ENCODE measurements around the gene ARRB1.
"Not testable (repeated sequence)": the region's sequence is repeated elsewhere in the genome, so short reads cannot be mapped to it uniquely, and the experiment has no call there.

ARRB1 gene

GRCh38 chr11:75274716-75275115, 76.7 kb downstream of the ARRB1 start:
- DNase-seq (ENCODE audit: low read depth in 2 of 2) = not testable (repeated sequence)

GRCh38 chr11:75273411-75274391, 77.8 kb downstream of the ARRB1 start:
- DNase-seq (ENCODE audit: low read depth in 2 of 2) = no peak

GRCh38 chr11:75272821-75273301, 78.6 kb downstream of the ARRB1 start:
- no peak for DNase-seq (ENCODE audit: low read depth in 2 of 2)

DNA sequence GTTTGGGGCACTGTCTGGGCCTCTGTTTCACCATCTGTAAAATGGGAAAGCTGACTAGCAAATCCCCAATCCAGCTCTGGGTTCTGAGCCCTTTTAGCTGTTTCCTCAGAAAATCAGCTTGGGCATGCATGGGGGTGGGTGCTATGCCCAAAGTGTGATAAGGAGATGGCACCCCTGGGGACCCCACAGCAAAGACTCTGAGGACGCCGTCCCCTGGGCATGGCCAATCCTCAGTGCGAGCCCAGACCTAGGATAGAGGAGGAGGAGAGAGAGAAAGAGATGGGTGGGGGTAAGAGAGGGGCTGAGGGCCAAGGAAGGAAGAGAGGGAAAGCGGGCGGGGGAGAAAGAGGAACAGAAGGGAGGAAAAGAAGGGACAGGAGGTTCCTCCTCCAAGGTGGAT, 79.1 kb downstream of the ARRB1 start:
- DNase-seq (ENCODE audit: low read depth in 2 of 2) = no peak

GRCh38 chr11:75271730-75272129, 79.7 kb downstream of the ARRB1 start:
- no peak for DNase-seq (ENCODE audit: low read depth in 2 of 2)

DNA sequence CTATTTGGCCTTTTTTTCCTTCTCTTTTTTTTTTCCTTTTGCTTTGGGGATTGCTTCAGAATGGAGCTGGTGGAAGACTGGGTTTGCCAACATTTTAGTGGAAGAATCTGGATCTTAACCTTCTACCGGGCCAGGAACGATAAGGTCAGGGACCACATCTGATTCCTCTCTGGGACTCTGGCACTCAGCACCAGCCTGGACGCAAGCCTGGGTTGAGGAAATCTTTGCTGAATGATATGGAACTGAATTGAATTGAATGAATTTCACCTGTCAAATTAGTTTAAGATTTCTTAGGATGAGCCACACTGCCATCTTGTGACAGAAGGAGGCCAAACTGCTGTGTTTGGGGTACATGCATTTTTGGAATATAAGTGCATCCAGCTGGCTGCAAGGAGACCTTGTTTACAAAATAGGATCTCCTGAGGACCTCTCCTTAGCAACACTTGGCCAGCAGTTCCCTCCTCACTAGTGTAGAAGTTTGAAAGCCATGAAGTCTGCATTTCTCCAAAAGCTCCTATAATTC, 80.5 kb downstream of the ARRB1 start:
- DNase-seq (ENCODE audit: low read depth in 2 of 2) = no peak

- DNase-seq (ENCODE audit: low read depth in 2 of 2) = no peak
Observed at GRCh38 chr11:75269896-75270295, 81.6 kb downstream of the ARRB1 start.

- DNase-seq (ENCODE audit: low read depth in 2 of 2) = no peak
Observed at GRCh38 chr11:75269367-75269660, 82.1 kb downstream of the ARRB1 start.

GRCh38 chr11:75268626-75269366, 82.7 kb downstream of the ARRB1 start:
- DNase-seq (ENCODE audit: low read depth in 2 of 2) = no peak

GRCh38 chr11:75267171-75267970, 84.1 kb downstream of the ARRB1 start:
- no peak for DNase-seq (ENCODE audit: low read depth in 2 of 2)

DNA sequence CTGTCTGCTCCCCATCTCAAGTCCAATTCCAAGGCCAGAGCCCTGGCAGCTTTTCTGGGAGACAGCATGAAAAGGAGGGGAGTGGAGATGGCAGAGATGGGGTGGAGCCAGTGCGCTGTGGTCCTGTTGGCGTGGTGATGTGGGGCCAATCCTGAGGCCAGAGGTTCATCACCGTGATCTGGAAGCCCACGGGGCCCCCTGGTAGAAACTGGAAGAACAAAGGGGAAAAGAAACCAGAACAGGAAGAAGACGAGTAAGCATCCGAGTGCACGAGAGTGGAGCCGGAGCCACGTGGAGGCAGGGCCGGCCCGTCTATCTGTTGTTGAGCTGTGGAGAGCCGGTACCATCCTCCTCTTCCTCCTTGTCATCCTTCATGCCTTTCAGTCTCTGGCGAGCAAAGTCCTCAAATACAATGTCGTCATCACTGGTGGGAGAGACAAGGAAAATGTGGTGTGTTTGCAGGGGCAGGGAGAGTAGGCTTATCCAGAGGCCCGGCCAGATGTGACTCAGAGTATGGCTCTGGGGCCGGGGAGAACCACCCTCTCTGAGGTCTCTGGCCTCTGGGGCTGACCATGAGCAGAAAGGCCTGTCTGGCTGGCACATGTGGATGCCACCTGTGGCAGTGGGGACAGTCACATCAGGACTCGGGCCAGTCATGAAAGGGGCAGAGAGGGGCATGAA, 85.5 kb downstream of the ARRB1 start:
- no peak for DNase-seq (ENCODE audit: low read depth in 2 of 2)

DNA sequence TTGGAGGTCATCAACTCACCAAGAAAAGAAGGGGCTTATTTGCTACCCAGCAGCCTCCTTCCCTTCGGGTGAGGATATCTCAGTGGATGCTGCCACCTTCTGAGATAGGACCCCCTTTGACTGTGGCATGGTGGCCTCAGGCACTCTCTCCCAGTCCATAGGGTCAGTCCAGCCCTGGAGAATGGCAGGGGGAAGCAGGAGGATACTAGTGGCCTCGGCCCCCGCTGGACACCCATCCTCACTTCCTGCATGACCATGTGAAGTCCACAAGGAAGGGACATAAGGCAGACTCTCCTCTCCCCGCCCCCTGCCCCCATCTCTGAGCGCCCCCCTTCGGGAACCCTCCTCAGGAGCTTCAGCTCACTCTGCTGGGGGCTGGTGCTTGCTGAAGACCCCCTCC, 86.5 kb downstream of the ARRB1 start:
- no peak for DNase-seq (ENCODE audit: low read depth in 2 of 2)

DNA sequence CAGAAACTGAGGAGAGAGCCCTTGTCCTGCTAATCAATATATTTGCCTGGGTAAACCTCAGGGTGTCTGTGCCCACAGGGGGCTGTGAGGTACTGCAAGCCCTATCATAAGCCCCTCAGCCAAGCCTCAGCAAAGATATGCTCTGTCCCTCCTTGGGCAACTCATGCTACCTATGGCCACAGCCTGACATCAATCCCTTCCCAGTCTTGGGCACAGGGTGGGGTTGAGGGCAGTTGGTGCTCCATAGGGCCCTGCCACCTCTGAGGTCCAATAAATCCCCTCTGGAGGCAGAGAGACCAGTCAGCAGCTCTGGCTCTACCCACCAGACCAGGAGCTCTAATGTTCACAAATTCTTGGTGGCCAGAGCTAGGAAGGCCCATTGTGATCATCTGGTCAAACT, 87.1 kb downstream of the ARRB1 start:
- DNase-seq (ENCODE audit: low read depth in 2 of 2) = no peak

DNA sequence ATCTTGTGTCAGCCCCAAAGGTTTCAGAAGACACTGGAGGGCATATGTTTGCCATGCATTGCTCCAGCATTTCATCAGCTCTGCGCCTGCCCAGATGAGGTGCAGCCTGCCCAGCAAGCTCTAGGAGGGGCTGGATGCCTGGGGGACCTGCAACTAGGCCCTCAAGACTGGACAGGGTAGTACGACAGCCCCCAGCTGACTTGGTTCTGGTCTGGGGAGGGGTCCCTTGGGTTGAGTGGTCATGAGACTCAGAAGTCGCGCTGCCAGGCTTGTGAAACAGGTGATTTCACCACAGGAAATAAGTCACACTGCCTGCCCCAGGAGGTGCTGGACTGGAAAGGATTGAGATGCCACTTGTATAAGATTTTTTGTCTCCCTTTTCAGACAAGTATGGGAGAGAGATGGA, 87.5 kb downstream of the ARRB1 start:
- no peak for DNase-seq (ENCODE audit: low read depth in 2 of 2)

- no peak for DNase-seq (ENCODE audit: low read depth in 2 of 2)
Observed at GRCh38 chr11:75262961-75263852, 88.3 kb downstream of the ARRB1 start.

DNA sequence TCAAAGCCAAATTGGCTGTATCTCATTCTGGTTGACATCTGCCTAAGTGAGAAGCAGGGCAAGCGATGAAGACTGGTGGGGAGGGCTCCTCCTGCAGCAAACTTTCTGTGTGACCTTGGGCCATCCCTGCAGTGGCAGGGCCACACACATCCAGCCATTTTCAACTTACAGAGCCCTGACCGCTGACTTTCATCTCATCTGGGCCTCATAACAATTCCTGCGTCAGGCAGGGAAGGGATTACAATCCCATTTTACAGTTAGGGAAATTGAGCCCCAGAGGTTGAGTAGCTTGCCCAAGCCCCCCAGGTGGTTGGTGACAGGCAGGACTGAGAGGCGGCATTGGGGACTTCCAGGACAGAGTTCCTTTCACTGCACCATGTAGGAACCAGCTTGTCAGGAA, 89.0 kb downstream of the ARRB1 start:
- no peak for DNase-seq (ENCODE audit: low read depth in 2 of 2)

GRCh38 chr11:75261902-75262361, 89.5 kb downstream of the ARRB1 start:
- no peak for DNase-seq (ENCODE audit: low read depth in 2 of 2)

- no peak for DNase-seq (ENCODE audit: low read depth in 2 of 2)
Observed at GRCh38 chr11:75260396-75261170, 90.9 kb downstream of the ARRB1 start.

DNA sequence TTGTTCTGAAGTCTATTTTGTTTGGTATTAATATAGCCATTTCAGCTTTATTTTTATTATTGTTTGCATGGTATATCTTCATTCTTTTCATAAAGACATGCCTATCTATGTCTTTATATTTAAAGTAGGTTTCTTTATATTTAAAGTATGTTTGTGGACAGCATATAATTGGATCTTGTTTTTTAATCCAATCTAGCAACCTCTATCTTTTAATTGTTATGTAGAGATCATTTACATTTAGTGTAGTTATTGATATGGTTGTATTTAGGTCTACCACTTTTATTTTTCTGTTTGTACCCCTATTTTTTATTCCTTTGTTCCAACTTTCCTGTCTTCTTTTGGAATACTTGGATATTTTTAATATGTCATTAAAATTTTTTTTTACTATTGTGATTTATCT, 97.1 kb downstream of the ARRB1 start:
- DNase-seq (ENCODE audit: low read depth in 2 of 2) = no peak
